HG03565 (cell line): ENCODE data around the gene SPEM2.

Source experiments
- ATAC-seq: cut with Tn5 transposase; IDR thresholded peaks from one replicate; pipeline ENCODE4 v1.9.1; 2021; ENCODE audit warnings: mild to moderate bottlenecking, moderate library complexity; ENCODE audit not compliant: unreplicated experiment

SPEM2 gene

GRCh38 chr17:7440113-7440833 lies 14.9 kb downstream of the SPEM2 start:
- no peak for ATAC-seq

GRCh38 chr17:7440834-7441195 lies 15.4 kb downstream of the SPEM2 start:
- ATAC-seq = no peak

GRCh38 chr17:7441266-7441665 lies 15.8 kb downstream of the SPEM2 start:
- no peak for ATAC-seq

- no peak for ATAC-seq
These were observed 16.7 kb downstream of the SPEM2 start for GRCh38 chr17:7442142-7442541.

GRCh38 chr17:7443499-7444485 lies 18.4 kb downstream of the SPEM2 start:
- no peak for ATAC-seq

- ATAC-seq = no peak
These were observed 19.5 kb downstream of the SPEM2 start, which contains the start of gene CHRNB1 for GRCh38 chr17:7444682-7445618. Gene CHRNB1 (plus strand): TSS chr17:7445061. CDS start chr17:7445128, 67 bp downstream.

- no peak for ATAC-seq
These were observed 20.2 kb downstream of the SPEM2 start for GRCh38 chr17:7445619-7445968.

- no peak for ATAC-seq
These were observed 23.0 kb downstream of the SPEM2 start for GRCh38 chr17:7448461-7448860.

- ATAC-seq = no peak
These were observed 34.6 kb downstream of the SPEM2 start for GRCh38 chr17:7459961-7460545.

- ATAC-seq = no peak
These were observed 35.6 kb downstream of the SPEM2 start for GRCh38 chr17:7460850-7461660.

GRCh38 chr17:7462474-7463371 lies 37.3 kb downstream of the SPEM2 start:
- no peak for ATAC-seq

- ATAC-seq = no peak
These were observed 38.0 kb downstream of the SPEM2 start for GRCh38 chr17:7463372-7463846.

- ATAC-seq = no peak
These were observed 38.7 kb downstream of the SPEM2 start for GRCh38 chr17:7464081-7464480.

GRCh38 chr17:7465597-7466275 lies 40.3 kb downstream of the SPEM2 start:
- ATAC-seq = no peak

- ATAC-seq = no peak
These were observed 40.9 kb downstream of the SPEM2 start for GRCh38 chr17:7466318-7466638.

- no peak for ATAC-seq
These were observed 41.4 kb downstream of the SPEM2 start for GRCh38 chr17:7466639-7467341.

GRCh38 chr17:7467498-7467897 lies 42.1 kb downstream of the SPEM2 start:
- ATAC-seq = no peak

- no peak for ATAC-seq
These were observed 42.9 kb downstream of the SPEM2 start for GRCh38 chr17:7468290-7468689.
